ENCODE results near the gene AADACL4.

AADACL4 gene

GRCh38 chr1:12630946-12631530 is 12.8 kb upstream of the AADACL4 start:
- TF ChIP-seq CTCF (IDR thresholded peaks at IDR 0.05) = no peak
- Histone ChIP-seq H3K9me3 (no peaks in the 10 kb centered on the region), H3K4me3 (no peak overlapping the region), H3K36me3 (no peaks in the 10 kb centered on the region), H3K27me3 (peaks cover 0 to 3% of the 10 kb centered on the region in 2 donors), H3K4me1 (peaks cover 0 to 2% (median 2%) of the 10 kb centered on the region in 4 donors), H3K27ac (no peak overlapping the region)
- intact Hi-C loops (cut with DNase I; ENCODE audit: low total_unique reads) = no loop called here
- DNase-seq = no peak

DNA sequence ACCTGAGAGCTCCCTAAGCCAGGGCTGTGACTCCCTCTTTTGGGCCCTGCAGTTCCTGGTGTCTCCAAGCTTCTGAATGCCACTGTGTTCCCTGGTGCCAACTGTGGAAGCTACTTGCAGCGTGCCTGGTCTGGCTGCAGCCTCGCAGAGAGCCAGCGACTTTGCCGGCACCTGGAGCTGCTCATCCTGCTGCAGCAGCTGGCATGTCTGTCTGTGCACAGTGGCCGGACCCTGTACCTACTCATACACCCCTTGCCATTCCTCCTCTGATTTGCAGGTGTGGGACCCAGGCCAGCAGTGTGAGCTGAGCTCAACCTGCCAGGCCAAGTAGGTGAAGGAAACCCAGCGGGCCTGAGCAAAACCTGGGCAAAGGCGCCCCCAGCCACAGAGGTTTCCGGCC is 12.3 kb upstream of the AADACL4 start:
- Histone ChIP-seq H3K27ac (no peak overlapping the region), H3K36me3 (no peaks in the 10 kb centered on the region), H3K4me1 (peaks cover 0 to 8% (median 7%) of the 10 kb centered on the region in 4 donors), H3K27me3 (peaks cover 0 to 3% of the 10 kb centered on the region in 2 donors), H3K4me3 (no peak overlapping the region), H3K9me3 (no peaks in the 10 kb centered on the region)
- no peak for TF ChIP-seq CTCF (IDR thresholded peaks at IDR 0.05)
- intact Hi-C loops (cut with DNase I; ENCODE audit: low total_unique reads) = no loop called here
- no peak for DNase-seq

DNA sequence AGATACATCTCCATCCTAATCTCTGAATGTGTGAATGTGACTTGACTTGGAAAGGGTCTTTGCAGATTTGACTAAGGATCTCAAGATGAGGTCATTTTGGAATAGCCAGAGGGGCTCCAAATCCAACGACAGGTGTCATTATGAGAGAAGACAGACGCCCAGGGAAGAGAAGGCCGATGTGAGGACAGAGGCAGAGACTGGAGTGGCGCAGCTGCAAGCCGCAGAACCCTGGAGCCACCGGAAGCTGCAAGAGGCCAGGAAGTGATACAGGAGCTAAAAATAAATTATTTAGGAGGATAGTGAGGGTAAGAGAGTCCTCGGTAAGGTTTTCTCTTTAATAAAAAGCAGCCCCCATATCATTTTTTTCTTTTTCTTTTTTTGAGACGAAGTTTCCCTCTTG is 9.7 kb upstream of the AADACL4 start:
- Histone ChIP-seq H3K36me3 (no peaks in the 10 kb centered on the region), H3K9me3 (peaks cover 0 to 1% (median 0%) of the 10 kb centered on the region in 3 donors), H3K27ac (no peak overlapping the region), H3K4me1 (peaks cover 0 to 21% (median 15%) of the 10 kb centered on the region in 4 donors), H3K4me3 (no peak overlapping the region), H3K27me3 (peaks cover 0 to 3% of the 10 kb centered on the region in 2 donors)
- no peak for DNase-seq
- intact Hi-C loops (cut with DNase I; ENCODE audit: low total_unique reads) = no loop called here
- TF ChIP-seq CTCF (IDR thresholded peaks at IDR 0.05) = no peak

GRCh38 chr1:12634696-12635202 is 9.1 kb upstream of the AADACL4 start:
- DNase-seq = no peak
- peaks cover 0 to 21% (median 15%) of the 10 kb centered on the region in 4 donors for H3K4me1 ChIP-seq
- intact Hi-C loops (cut with DNase I; ENCODE audit: low total_unique reads) = no loop called here
- H3K9me3 ChIP-seq = peaks cover 0 to 6% (median 0%) of the 10 kb centered on the region in 3 donors
- no peak for TF ChIP-seq CTCF (IDR thresholded peaks at IDR 0.05)
- peaks cover 0 to 3% of the 10 kb centered on the region in 2 donors for H3K27me3 ChIP-seq
- no peak overlapping the region for H3K27ac ChIP-seq
- no peak overlapping the region for H3K4me3 ChIP-seq
- no peaks in the 10 kb centered on the region for H3K36me3 ChIP-seq

GRCh38 chr1:12636098-12636950 is 7.6 kb upstream of the AADACL4 start:
- peak in 1 of 2 donors; percentile 77 for DNase-seq
- Histone ChIP-seq H3K27ac (peak overlapping the region; percentile 53 to 54), H3K4me3 (no peak overlapping the region), H3K4me1 (peaks cover 0 to 21% (median 15%) of the 10 kb centered on the region in 4 donors), H3K9me3 (peaks cover 0 to 18% (median 11%) of the 10 kb centered on the region in 3 donors), H3K27me3 (no peaks in the 10 kb centered on the region), H3K36me3 (no peaks in the 10 kb centered on the region)
- intact Hi-C loops (cut with DNase I; ENCODE audit: low total_unique reads) = no loop called here
- TF ChIP-seq CTCF (IDR thresholded peaks at IDR 0.05) = no peak

Measured in tibial artery (tissue), 4 donors.